ENCODE data around the gene GPANK1.

GPANK1 gene

GRCh38 chr6:31639449-31639861, 25.3 kb downstream of the GPANK1 start:
- no peak for DNase-seq (ENCODE audit: low read depth)

GRCh38 chr6:31639043-31639442, 25.8 kb downstream of the GPANK1 start:
- no peak for DNase-seq (ENCODE audit: low read depth)

- DNase-seq (ENCODE audit: low read depth) = no peak
These were observed 27.9 kb downstream of the GPANK1 start for GRCh38 chr6:31636698-31637596.

- no peak for DNase-seq (ENCODE audit: low read depth)
These were observed 29.7 kb downstream of the GPANK1 start for GRCh38 chr6:31634969-31635575.

- no peak for DNase-seq (ENCODE audit: low read depth)
These were observed 30.7 kb downstream of the GPANK1 start for GRCh38 chr6:31634131-31634530.

GRCh38 chr6:31633447-31633846, 31.4 kb downstream of the GPANK1 start:
- DNase-seq (ENCODE audit: low read depth) = no peak

- DNase-seq (ENCODE audit: low read depth) = no peak
These were observed 32.4 kb downstream of the GPANK1 start for GRCh38 chr6:31632279-31632946.

GRCh38 chr6:31631681-31632278, 33.0 kb downstream of the GPANK1 start:
- DNase-seq (ENCODE audit: low read depth) = no peak

GRCh38 chr6:31631209-31631608, 33.6 kb downstream of the GPANK1 start:
- DNase-seq (ENCODE audit: low read depth) = no peak

GRCh38 chr6:31630177-31630934, 34.4 kb downstream of the GPANK1 start:
- DNase-seq (ENCODE audit: low read depth) = no peak

- no peak for DNase-seq (ENCODE audit: low read depth)
These were observed 35.8 kb downstream of the GPANK1 start for GRCh38 chr6:31629014-31629413.

GRCh38 chr6:31627690-31628287, 37.0 kb downstream of the GPANK1 start:
- no peak for DNase-seq (ENCODE audit: low read depth)

- DNase-seq (ENCODE audit: low read depth) = no peak
These were observed 37.8 kb downstream of the GPANK1 start for GRCh38 chr6:31626952-31627351.

GRCh38 chr6:31624070-31624469, 40.7 kb downstream of the GPANK1 start:
- no peak for DNase-seq (ENCODE audit: low read depth)

GRCh38 chr6:31622684-31623091, 42.1 kb downstream of the GPANK1 start:
- no peak for DNase-seq (ENCODE audit: low read depth)

GRCh38 chr6:31621991-31622390, 42.8 kb downstream of the GPANK1 start:
- no peak for DNase-seq (ENCODE audit: low read depth)

- DNase-seq (ENCODE audit: low read depth) = no peak
These were observed 43.4 kb downstream of the GPANK1 start for GRCh38 chr6:31621320-31621939.

- no peak for DNase-seq (ENCODE audit: low read depth)
These were observed 44.0 kb downstream of the GPANK1 start, which contains the start of gene PRRC2A for GRCh38 chr6:31620586-31621319. PRRC2A (plus strand) TSS chr6:31620715; CDS start chr6:31622790, 2,075 bp downstream.

GRCh38 chr6:31619805-31620585, 44.8 kb downstream of the GPANK1 start:
- DNase-seq (ENCODE audit: low read depth) = peak; percentile 96

All from activated T-helper 1 cell treated with Interleukin-2 at 50 U/mL for 16 hours (primary cell).